Neural cell (in vitro differentiated cells): ENCODE measurements around the gene FBXO3. TPM values are rescaled to one million over a fixed set of nuclear protein-coding genes. Genes with fewer than 3 reads are reported as not detected.

Experiments used
- H2AFZ ChIP-seq: fragments of 200-600, 300-800 bp; sonication (generic), shearing (Covaris generic); 2 replicates; pipeline ENCODE4 v1.6.0; 2014; ENCODE audit warnings: low read depth, mild to moderate bottlenecking, antibody characterized with exemption, low read length, moderate library complexity
- H3F3A ChIP-seq: fragments of 200-600 bp; shearing (Covaris generic); 2 replicates; pipeline ENCODE4 v1.6.1; 2016; ENCODE audit warnings: mild to moderate bottlenecking, moderate library complexity, mixed read lengths, antibody characterized with exemption, low read length; ENCODE audit not compliant: insufficient read depth, poor library complexity, severe bottlenecking
- H3K27ac ChIP-seq: fragments of 200-600, 300-800 bp; sonication (generic), shearing (Covaris generic); 2 replicates; pipeline ENCODE4 v1.5.1; 2014; ENCODE audit warnings: mild to moderate bottlenecking, low read length, moderate library complexity
- H3K27me3 ChIP-seq: fragments of 300-800, 200-600 bp; sonication (generic), shearing (Covaris generic); 2 replicates; pipeline ENCODE4 v1.6.0; 2014; ENCODE audit warnings: mild to moderate bottlenecking, low read depth, low read length, moderate library complexity; ENCODE audit not compliant: insufficient read depth
- H3K36me3 ChIP-seq: fragments of 300-800, 200-600 bp; sonication (generic), shearing (Covaris generic); 2 replicates; pipeline ENCODE4 v1.5.1; 2014; ENCODE audit warnings: mild to moderate bottlenecking, antibody characterized with exemption, low read length, moderate library complexity; ENCODE audit not compliant: insufficient read depth
- H3K4me2 ChIP-seq: fragments of 300-800, 200-600 bp; sonication (generic), shearing (Covaris generic); 2 replicates; pipeline ENCODE4 v1.6.0; 2014; ENCODE audit warnings: mild to moderate bottlenecking, low read length
- H3K4me3 ChIP-seq: fragments of 300-800, 200-600 bp; sonication (generic), shearing (Covaris generic); 2 replicates; pipeline ENCODE4 v1.5.1; 2014; ENCODE audit warnings: mild to moderate bottlenecking, low read length, moderate library complexity
- H3K79me2 ChIP-seq: fragments of 200-600 bp; shearing (Covaris generic); replicated peaks from 2 replicates; pipeline ENCODE4 v1.6.0; 2014; ENCODE audit warnings: mild to moderate bottlenecking, low read length, moderate library complexity; ENCODE audit not compliant: insufficient read depth
- H3K9ac ChIP-seq: fragments of 300-800, 200-600 bp; sonication (generic), shearing (Covaris generic); 2 replicates; pipeline ENCODE4 v1.6.1; 2016; ENCODE audit warnings: mild to moderate bottlenecking, low read length, mixed read lengths
- H3K9me2 ChIP-seq: fragments of 200-600 bp; shearing (Covaris generic); 2 replicates; pipeline ENCODE4 v1.6.1; 2016; ENCODE audit warnings: mild to moderate bottlenecking, low read length, mixed read lengths; ENCODE audit not compliant: insufficient read depth
- H3K9me3 ChIP-seq: fragments of 200-600, 300-800 bp; sonication (generic), shearing (Covaris generic); 2 replicates; pipeline ENCODE4 v1.6.1; 2016; ENCODE audit warnings: mild to moderate bottlenecking, mixed run types, low read length, moderate library complexity, mixed read lengths
- H4K20me1 ChIP-seq: fragments of 200-600 bp; shearing (Covaris generic); 2 replicates; pipeline ENCODE4 v1.6.1; 2016; ENCODE audit warnings: mild to moderate bottlenecking, mixed run types; ENCODE audit not compliant: insufficient read depth
- EP300 ChIP-seq: fragments of 450-650 bp; conservative IDR thresholded peaks from 2 replicates; pipeline ENCODE4 v1.6.1; 2014; ENCODE audit warnings: antibody characterized with exemption, mild to moderate bottlenecking, moderate library complexity; ENCODE audit not compliant: poor library complexity, severe bottlenecking
- EZH2 ChIP-seq: fragments of 200-600, 300-800 bp; shearing (Covaris generic), sonication (generic); IDR thresholded peaks from 2 replicates; pipeline ENCODE4 v1.6.1; 2014; ENCODE audit warnings: antibody characterized with exemption, low read length, borderline replicate concordance, mild to moderate bottlenecking; ENCODE audit not compliant: insufficient read depth, poor library complexity, severe bottlenecking
- MXI1 ChIP-seq: fragments of 450-650 bp; conservative IDR thresholded peaks from 2 replicates; pipeline ENCODE4 v1.6.1; 2014; ENCODE audit warnings: antibody characterized with exemption, mild to moderate bottlenecking; ENCODE audit not compliant: poor library complexity, severe bottlenecking
- POLR2AphosphoS5 ChIP-seq: IDR thresholded peaks from 2 replicates; pipeline ENCODE4 v1.6.1; 2012
- RAD21 ChIP-seq: fragments of 450-650 bp; conservative IDR thresholded peaks from 2 replicates; pipeline ENCODE4 v1.6.1; 2014; ENCODE audit warnings: antibody characterized with exemption, mild to moderate bottlenecking, moderate library complexity
- SMC3 ChIP-seq: fragments of 450-650 bp; conservative IDR thresholded peaks from 2 replicates; pipeline ENCODE4 v1.6.1; 2014; ENCODE audit warnings: antibody characterized with exemption, mild to moderate bottlenecking, moderate library complexity; ENCODE audit not compliant: poor library complexity
- TAF1 ChIP-seq: IDR thresholded peaks from 2 replicates; pipeline ENCODE4 v1.6.1; 2012; ENCODE audit warnings: low read depth
- polyA plus RNA-seq: library from polyadenylated mRNA; depleted of rRNA; stranded (reverse); fragments of >200 nt; gene quantifications from 2 replicates; pipeline ENCODE4 v1.2.3, GENCODE V29; 2014
- TF ChIP-seq, protein P1 (sequence below): IDR thresholded peaks from 2 replicates; pipeline ENCODE4 v1.6.1; 2012; ENCODE audit warnings: borderline replicate concordance
- TF ChIP-seq, protein P2 (sequence below): fragments of 450-650 bp; IDR thresholded peaks from 2 replicates; pipeline ENCODE4 v1.5.1; 2014; ENCODE audit warnings: antibody characterized with exemption, mild to moderate bottlenecking, moderate library complexity; ENCODE audit not compliant: poor library complexity, severe bottlenecking

FBXO3 gene
- polyA plus RNA-seq, 1 donor from 2014 or later, result 115 TPM

GRCh38 chr11:33743291-33743690 is 31.0 kb downstream of the FBXO3 start:
- Histone ChIP-seq H3K9ac (no peak overlapping the region), H3K27me3 (no peaks in the 10 kb centered on the region), H3K36me3 (peaks cover 10% of the 10 kb centered on the region), H3K4me2 (no peak overlapping the region), H4K20me1 (no peaks in the 10 kb centered on the region), H2AFZ (no peak overlapping the region), H3K4me3 (no peak overlapping the region), H3K9me2 (no peaks in the 10 kb centered on the region), H3K9me3 (no peaks in the 10 kb centered on the region), H3K27ac (no peak overlapping the region), H3K79me2 (no peaks in the 10 kb centered on the region), H3F3A (no peaks in the 10 kb centered on the region)
- no peak for TF ChIP-seq TAF1

DNA sequence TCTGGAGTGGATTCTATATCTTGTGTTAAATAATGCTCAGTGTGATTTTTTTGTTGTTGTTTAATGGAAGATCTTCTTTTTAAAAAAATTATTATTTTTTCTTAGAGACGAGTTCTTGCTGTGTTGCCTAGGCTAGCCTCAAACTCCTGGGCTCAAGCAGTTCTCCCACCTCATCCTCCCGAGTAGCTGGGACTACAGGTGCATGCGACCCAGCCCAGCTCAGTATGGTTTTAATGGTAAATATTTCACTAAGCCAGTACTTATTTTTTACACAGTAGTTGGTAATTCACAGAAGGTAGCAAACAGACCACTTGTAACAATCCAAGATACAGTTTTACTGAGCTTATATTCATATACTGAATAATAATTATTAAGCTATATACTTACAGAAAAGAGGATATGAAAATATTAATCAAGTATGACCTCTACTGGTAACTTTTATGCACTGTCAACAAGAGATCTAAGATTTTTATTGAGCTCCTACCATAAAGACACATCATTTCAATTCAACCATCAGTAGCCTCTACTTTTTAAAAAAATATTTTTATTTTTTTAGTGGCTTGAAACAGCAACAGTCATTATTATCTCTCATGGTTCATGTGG is 32.0 kb downstream of the FBXO3 start:
- Histone ChIP-seq H3K9me2 (no peaks in the 10 kb centered on the region), H3F3A (no peaks in the 10 kb centered on the region), H3K27me3 (no peaks in the 10 kb centered on the region), H3K27ac (no peak overlapping the region), H3K4me2 (no peak overlapping the region), H3K9me3 (no peaks in the 10 kb centered on the region), H3K36me3 (peaks cover 10% of the 10 kb centered on the region), H3K79me2 (no peaks in the 10 kb centered on the region), H3K4me3 (no peak overlapping the region), H4K20me1 (no peaks in the 10 kb centered on the region), H2AFZ (no peak overlapping the region), H3K9ac (no peak overlapping the region)
- TF ChIP-seq POLR2AphosphoS5 (no peak), RAD21 (peak; percentile 65), EP300 (no peak), EZH2 (no peak), SMC3 (peak; percentile 62), TAF1 (no peak), MXI1 (no peak)
- TF ChIP-seq, protein P1, sequence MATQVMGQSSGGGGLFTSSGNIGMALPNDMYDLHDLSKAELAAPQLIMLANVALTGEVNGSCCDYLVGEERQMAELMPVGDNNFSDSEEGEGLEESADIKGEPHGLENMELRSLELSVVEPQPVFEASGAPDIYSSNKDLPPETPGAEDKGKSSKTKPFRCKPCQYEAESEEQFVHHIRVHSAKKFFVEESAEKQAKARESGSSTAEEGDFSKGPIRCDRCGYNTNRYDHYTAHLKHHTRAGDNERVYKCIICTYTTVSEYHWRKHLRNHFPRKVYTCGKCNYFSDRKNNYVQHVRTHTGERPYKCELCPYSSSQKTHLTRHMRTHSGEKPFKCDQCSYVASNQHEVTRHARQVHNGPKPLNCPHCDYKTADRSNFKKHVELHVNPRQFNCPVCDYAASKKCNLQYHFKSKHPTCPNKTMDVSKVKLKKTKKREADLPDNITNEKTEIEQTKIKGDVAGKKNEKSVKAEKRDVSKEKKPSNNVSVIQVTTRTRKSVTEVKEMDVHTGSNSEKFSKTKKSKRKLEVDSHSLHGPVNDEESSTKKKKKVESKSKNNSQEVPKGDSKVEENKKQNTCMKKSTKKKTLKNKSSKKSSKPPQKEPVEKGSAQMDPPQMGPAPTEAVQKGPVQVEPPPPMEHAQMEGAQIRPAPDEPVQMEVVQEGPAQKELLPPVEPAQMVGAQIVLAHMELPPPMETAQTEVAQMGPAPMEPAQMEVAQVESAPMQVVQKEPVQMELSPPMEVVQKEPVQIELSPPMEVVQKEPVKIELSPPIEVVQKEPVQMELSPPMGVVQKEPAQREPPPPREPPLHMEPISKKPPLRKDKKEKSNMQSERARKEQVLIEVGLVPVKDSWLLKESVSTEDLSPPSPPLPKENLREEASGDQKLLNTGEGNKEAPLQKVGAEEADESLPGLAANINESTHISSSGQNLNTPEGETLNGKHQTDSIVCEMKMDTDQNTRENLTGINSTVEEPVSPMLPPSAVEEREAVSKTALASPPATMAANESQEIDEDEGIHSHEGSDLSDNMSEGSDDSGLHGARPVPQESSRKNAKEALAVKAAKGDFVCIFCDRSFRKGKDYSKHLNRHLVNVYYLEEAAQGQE, result no peak
- TF ChIP-seq, protein P2, sequence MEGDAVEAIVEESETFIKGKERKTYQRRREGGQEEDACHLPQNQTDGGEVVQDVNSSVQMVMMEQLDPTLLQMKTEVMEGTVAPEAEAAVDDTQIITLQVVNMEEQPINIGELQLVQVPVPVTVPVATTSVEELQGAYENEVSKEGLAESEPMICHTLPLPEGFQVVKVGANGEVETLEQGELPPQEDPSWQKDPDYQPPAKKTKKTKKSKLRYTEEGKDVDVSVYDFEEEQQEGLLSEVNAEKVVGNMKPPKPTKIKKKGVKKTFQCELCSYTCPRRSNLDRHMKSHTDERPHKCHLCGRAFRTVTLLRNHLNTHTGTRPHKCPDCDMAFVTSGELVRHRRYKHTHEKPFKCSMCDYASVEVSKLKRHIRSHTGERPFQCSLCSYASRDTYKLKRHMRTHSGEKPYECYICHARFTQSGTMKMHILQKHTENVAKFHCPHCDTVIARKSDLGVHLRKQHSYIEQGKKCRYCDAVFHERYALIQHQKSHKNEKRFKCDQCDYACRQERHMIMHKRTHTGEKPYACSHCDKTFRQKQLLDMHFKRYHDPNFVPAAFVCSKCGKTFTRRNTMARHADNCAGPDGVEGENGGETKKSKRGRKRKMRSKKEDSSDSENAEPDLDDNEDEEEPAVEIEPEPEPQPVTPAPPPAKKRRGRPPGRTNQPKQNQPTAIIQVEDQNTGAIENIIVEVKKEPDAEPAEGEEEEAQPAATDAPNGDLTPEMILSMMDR, result peak; percentile 66

DNA sequence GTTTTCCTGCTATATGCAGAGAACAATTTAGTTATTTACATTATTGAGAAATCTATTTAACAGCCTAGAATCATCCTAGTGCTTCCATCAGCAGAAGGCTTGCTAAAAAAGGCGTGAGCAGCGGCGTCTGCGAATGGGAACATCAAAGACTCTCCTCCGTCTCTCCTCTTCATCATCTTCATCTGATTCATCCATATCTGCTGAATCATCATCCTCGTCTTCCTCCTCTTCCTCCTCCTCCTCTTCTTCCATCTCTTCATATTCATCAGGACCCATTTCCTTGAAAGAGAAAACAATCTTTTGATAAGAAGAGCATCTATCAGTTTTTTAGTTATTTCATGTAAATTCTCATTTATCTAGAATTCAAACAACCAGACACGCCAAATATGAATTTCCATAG is 32.5 kb downstream of the FBXO3 start:
- no peaks in the 10 kb centered on the region for H3F3A ChIP-seq
- no peaks in the 10 kb centered on the region for H3K9me2 ChIP-seq
- no peaks in the 10 kb centered on the region for H3K27me3 ChIP-seq
- TF ChIP-seq EP300, result no peak
- TF ChIP-seq TAF1, result no peak
- TF ChIP-seq EZH2, result no peak
- no peak for TF ChIP-seq RAD21
- TF ChIP-seq, protein P2, result no peak
- TF ChIP-seq SMC3, result no peak
- TF ChIP-seq, protein P1, result no peak
- no peak for TF ChIP-seq MXI1
- TF ChIP-seq POLR2AphosphoS5, result no peak
- peaks cover 6% of the 10 kb centered on the region for H3K36me3 ChIP-seq
- H3K9ac ChIP-seq, result no peak overlapping the region
- H3K9me3 ChIP-seq, result no peaks in the 10 kb centered on the region
- no peaks in the 10 kb centered on the region for H3K79me2 ChIP-seq
- H4K20me1 ChIP-seq, result no peaks in the 10 kb centered on the region
- H3K4me2 ChIP-seq, result no peak overlapping the region
- no peak overlapping the region for H2AFZ ChIP-seq
- no peak overlapping the region for H3K4me3 ChIP-seq
- H3K27ac ChIP-seq, result no peak overlapping the region
